Adipocyte (in vitro differentiated cells): ENCODE data around the gene MIB2.

Experiments
- DNase-seq: peaks from one replicate; pipeline ENCODE4 v3.0.0-alpha.2; 2015; ENCODE audit warnings: low read depth
- H3K27me3 ChIP-seq: replicated peaks from 2 replicates; pipeline ENCODE4 v1.7.0; 2013; ENCODE audit warnings: mild to moderate bottlenecking, low read length, moderate library complexity; ENCODE audit not compliant: control insufficient read depth, insufficient read depth
- H3K36me3 ChIP-seq: 2 replicates; pipeline ENCODE4 v1.7.0; 2013; ENCODE audit warnings: low read length, mild to moderate bottlenecking, moderate library complexity; ENCODE audit not compliant: control insufficient read depth, insufficient read depth, severe bottlenecking
- H3K4me1 ChIP-seq: 2 replicates; pipeline ENCODE4 v1.7.0; 2013; ENCODE audit warnings: mild to moderate bottlenecking, low read length, moderate library complexity; ENCODE audit not compliant: control insufficient read depth, insufficient read depth
- H3K4me3 ChIP-seq: 2 replicates; pipeline ENCODE4 v1.7.0; 2013; ENCODE audit warnings: mild to moderate bottlenecking, low read length, moderate library complexity
- H3K9ac ChIP-seq: 2 replicates; pipeline ENCODE4 v1.7.0; 2013; ENCODE audit warnings: mild to moderate bottlenecking, low read length, moderate library complexity
- H3K9me3 ChIP-seq: 2 replicates; pipeline ENCODE4 v1.7.0; 2013; ENCODE audit warnings: mild to moderate bottlenecking, low read length, moderate library complexity; ENCODE audit not compliant: control insufficient read depth

MIB2 gene

DNA sequence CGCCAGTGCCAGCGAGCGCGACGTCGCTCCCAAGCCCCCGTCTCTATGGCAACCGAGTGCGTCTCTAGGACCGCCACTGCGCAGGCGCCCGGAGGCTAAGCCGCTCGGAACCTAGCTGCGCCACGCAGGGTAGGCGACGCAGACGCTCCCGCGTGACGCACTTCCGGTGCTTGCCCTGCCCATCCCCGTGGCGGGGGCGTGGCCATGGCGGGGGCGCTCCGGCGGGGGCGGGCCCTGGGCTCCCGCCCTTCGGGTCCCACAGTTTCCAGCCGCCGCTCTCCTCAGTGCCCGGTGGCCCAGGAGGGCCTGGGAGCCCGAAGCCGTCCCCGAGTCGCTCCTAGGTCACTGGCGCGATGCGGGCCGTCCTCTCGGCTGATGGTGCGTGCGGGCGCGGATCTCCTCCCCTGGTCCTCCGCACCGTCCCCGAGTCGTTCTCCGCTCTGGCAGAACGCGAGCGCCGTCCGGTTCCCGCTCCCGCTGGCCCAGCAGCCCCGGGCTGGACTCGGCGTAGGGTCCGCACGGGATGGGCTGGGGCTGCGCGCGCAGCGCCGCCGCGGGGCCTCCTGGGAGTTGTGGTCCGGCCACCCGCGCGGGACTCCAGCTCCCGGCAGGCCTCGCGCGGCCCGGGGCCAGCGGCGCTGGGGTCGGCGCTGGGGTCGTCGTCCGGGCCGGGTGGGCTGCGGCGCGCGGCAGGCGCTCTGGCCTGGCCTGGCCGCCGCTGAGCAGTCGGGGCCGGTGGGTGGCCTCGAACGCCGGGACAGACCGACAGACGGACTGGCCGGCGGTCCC, at the start of gene MIB2:
TSS of gene MIB2 (plus strand) at position 245 of the 789 bp plus-strand sequence. CDS start 7,953 bp downstream, outside the sequence.
- H3K27me3 ChIP-seq: no peaks in the 10 kb centered on the region

DNA sequence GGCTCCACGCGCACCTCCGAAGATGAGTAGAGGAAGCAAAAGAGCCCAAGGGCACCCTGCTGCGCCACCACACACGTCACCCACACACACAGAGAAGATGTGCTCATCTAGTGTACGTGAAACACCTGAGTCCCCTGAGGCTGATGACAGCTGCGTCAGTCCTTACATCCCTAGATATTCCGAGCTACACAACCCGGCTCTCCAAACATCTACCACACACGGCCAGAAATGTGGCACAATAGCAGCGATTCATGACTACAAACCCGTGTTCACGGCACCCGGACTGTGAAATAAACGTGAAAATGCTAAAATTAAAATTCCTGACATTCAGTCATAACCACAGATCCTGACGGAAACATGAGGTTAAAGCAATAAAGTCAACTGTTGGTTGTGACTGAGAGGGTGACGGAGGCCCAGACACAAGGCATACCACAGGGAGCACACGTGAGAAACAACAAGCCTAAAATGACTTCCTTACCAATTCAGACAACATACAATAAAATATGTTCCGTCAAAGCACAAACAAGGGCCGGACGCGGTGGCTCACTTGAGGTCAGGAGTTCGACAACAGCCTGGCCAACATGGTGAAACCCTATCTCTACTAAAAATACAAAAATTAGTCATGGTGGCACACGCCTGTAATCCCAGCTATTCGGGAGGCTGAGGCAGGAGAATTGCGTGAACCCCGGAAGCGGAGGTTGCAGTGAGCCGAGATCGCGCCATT, 48.0 kb upstream of the MIB2 start:
- H3K4me1 ChIP-seq: peaks cover 54% of the 10 kb centered on the region
- H3K9ac ChIP-seq: no peak overlapping the region
- no peak overlapping the region for H3K4me3 ChIP-seq
- H3K27me3 ChIP-seq: no peaks in the 10 kb centered on the region
- H3K36me3 ChIP-seq: peaks cover 33% of the 10 kb centered on the region
- no peak for DNase-seq
- no peaks in the 10 kb centered on the region for H3K9me3 ChIP-seq

More for the DNA sequence above, at the start of gene MIB2:
- H3K4me1 ChIP-seq: peaks cover 37% of the 10 kb centered on the region
- peak; percentile 99 for DNase-seq
- peak within 1 kb of the TSS; percentile 91 for H3K4me3 ChIP-seq
- peaks cover 6% of the 10 kb centered on the region for H3K36me3 ChIP-seq
- peak within 1 kb of the TSS; percentile 99 for H3K9ac ChIP-seq
- H3K9me3 ChIP-seq: no peaks in the 10 kb centered on the region

DNA sequence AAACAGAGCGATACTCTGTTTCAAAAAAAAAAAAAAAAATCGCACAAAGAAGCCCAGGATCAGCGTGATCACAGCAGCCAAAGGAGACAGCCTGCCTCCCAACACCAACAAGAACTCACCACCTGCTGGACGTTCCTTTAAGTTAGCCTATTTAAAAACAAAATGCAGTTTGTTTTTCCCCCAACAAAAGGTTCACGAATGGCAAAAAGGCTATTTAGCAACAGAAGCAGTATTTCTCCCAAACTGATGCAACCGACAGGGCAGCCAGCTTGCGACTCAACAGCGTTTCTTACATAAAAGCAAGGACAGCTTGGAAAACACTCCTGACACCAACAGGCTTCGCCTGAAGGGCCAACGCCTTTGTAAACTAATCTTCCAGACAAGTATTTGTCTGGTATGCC, 47.4 kb upstream of the MIB2 start:
- DNase-seq: no peak
- Histone ChIP-seq H3K36me3 (peaks cover 28% of the 10 kb centered on the region), H3K9me3 (no peaks in the 10 kb centered on the region), H3K27me3 (no peaks in the 10 kb centered on the region), H3K4me3 (no peak overlapping the region), H3K4me1 (peaks cover 54% of the 10 kb centered on the region), H3K9ac (no peak overlapping the region)

DNA sequence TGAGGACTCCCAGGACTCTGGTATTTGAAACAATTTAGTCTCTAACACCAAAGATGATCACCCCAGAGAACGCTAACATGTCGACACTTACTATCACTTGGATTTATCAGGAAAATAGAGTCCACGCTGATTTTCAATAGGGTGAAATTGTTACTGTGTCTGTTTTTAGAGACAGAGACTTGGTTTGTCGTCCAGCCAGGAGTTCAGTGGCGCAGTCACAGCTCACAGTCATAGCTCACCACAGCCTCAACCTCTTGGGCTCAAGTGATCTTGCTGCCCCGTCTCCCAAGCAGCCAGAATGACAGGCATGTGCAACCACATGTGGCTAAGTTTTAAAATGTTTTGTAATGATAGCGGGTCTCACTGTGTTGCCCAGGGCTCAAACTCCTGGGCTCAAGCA, 46.0 kb upstream of the MIB2 start:
- no peak for DNase-seq
- peaks cover 14% of the 10 kb centered on the region for H3K36me3 ChIP-seq
- H3K9me3 ChIP-seq: no peaks in the 10 kb centered on the region
- no peak overlapping the region for H3K4me3 ChIP-seq
- H3K9ac ChIP-seq: no peak overlapping the region
- no peaks in the 10 kb centered on the region for H3K27me3 ChIP-seq
- H3K4me1 ChIP-seq: peaks cover 55% of the 10 kb centered on the region

DNA sequence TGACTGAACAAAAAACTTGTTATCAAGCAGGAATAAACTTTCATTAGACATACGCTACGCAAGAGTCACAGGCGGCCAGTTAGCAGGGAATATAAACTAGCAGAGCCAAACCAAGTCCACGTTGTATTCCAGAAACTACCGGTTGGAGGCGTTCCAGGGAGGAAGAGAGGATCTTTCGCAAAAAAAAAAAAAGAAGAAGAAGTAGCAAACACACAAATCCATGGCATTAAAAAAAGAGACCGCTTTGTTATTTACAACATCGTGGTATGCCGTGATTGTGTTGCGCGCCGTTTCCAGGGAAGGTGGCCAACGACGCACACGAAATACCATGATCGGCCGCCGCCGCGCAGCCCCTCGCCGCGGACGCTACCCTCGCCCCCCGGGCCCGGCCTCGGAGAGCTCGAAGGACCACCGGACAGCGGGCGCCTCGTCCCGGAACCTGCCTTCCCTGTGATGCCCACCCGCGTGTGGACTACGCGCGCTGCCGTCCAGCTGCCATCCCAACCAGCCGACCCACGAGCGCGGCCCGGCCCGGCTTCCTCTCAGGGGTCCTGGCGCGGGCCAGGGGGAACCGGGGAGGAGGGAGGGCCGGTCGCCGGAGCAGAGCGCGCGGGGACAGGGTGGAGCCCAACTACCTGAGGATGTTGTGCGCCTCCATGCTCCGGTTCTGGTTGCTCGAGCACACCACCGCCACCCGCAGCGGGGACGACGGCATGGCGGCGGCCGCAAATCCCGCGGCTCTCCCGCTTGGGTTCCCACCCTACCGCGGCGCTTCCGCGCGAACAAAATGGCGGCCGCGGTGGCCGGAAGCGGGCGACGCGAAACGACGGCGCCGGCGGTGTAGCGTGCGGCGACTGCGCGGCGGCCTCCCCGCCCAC, 41.2 kb upstream of the MIB2 start:
- peaks cover 26% of the 10 kb centered on the region for H3K4me1 ChIP-seq
- H3K27me3 ChIP-seq: peaks cover 6% of the 10 kb centered on the region
- peak overlapping the region; percentile 98 for H3K9ac ChIP-seq
- H3K9me3 ChIP-seq: no peaks in the 10 kb centered on the region
- peaks cover 9% of the 10 kb centered on the region for H3K36me3 ChIP-seq
- H3K4me3 ChIP-seq: peak overlapping the region; percentile 96
- DNase-seq: peak; percentile 89

DNA sequence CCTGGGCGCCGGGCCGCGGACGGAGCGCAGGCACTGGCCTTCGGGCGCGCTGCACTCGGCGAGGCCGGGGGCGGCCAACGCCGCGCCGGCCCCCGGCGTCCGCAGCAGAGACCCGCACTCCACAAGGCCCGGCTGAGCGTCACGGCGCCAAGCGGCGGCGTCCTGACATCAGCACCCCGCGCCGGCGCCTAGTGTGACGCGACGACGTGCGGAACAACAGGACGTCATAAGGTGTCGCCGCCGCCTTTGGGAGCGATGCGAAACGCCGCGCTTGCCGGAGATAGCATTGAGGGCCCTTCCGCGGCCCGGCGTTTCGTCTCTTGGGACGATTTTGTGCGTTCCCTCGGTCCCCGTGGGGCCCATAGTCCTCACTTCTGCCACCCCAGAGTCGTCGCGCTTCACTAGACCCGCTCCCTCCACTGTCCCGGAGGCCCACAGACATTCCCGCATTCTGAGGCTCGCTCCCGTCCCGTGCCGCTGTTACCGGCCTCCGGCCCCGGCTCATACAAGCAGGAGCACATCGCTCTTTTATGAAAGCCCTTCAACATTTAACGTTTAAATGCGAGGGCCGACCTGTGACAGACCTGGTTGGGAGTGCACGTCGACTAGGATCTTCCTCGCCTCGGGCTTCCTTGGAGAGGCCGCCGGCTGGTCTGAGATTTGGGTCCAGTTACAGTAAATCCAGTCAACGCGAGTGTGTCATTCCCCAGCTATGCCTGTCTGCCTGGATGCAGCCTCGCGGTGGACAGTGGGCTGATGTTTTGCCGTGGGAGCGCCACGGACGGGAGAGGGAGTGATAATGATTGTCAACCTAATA, 40.4 kb upstream of the MIB2 start, which contains the start of gene SSU72:
TSS of gene SSU72 (minus strand) at position 143 of the 817 bp plus-strand sequence. CDS start 306 bp downstream, outside the sequence.
- peaks cover 7% of the 10 kb centered on the region for H3K36me3 ChIP-seq
- peak within 1 kb of the TSS; percentile 98 for H3K9ac ChIP-seq
- H3K4me1 ChIP-seq: peaks cover 18% of the 10 kb centered on the region
- H3K4me3 ChIP-seq: peak within 1 kb of the TSS; percentile 96
- DNase-seq: peak; percentile 95
- H3K27me3 ChIP-seq: peaks cover 6% of the 10 kb centered on the region
- H3K9me3 ChIP-seq: no peaks in the 10 kb centered on the region

DNA sequence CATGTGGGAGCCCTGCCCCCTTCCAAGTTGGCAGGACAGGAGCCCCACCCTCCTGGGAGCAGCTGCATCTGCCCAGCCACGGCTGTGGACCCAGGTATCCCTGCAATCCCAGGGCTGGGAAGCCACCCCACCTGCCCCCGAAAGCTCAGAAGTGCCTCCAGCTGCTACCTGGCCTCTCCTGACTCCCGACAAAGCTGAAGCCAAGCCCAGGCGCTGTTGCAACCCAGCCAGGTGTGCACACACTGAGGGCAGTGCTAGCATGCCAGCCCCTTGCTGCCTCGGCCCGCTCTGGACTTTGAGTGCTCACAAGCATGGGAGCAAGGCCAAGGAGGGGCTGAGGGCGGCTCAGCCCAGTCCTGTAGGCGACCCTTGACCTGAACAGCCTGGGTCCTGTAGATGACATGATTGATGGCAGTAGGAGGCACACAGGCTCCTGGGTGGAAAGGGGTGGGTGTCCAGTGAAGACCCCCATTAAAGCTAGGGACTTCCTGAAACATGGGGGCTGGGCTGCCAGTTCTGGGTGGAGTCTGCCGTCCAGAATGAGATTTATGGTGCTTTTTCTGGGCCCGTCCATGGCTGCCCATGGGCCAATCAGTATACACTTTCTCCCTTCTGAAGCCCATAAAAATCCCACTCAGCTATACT, 37.8 kb upstream of the MIB2 start:
- peaks cover 21% of the 10 kb centered on the region for H3K27me3 ChIP-seq
- H3K4me3 ChIP-seq: no peak overlapping the region
- H3K9ac ChIP-seq: no peak overlapping the region
- H3K9me3 ChIP-seq: no peaks in the 10 kb centered on the region
- H3K36me3 ChIP-seq: no peaks in the 10 kb centered on the region
- no peak for DNase-seq
- peaks cover 14% of the 10 kb centered on the region for H3K4me1 ChIP-seq

DNA sequence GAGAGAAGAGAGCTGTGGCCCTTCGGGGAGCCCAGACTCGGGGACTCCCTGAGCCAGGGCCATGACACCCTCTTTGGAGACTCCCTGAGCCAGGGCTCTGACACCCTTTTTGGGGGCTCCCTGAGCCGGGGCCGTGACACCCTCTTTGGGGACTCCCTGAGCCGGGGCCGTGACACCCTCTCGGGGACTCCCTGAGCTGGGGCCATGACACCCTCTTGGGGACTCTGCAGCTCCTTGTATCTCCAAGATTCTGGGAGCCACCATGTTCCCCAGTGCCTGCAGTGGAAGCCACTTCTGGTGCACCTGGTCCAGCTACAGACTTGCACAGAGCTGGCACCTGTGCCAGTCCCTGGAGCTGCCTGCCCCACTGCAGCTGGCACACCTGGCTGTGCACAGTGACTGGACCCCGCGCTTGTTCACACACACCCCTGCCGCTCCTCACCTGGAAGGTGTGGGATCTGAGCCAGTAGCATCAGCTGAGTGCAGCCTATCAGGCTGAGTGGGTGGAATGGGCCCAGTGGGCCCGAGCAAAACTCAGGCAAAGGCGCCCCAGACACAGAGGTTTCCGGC, 36.8 kb upstream of the MIB2 start:
- Histone ChIP-seq H3K9me3 (no peaks in the 10 kb centered on the region), H3K4me1 (peaks cover 12% of the 10 kb centered on the region), H3K36me3 (no peaks in the 10 kb centered on the region), H3K27me3 (peaks cover 30% of the 10 kb centered on the region), H3K9ac (no peak overlapping the region), H3K4me3 (no peak overlapping the region)
- DNase-seq: no peak

DNA sequence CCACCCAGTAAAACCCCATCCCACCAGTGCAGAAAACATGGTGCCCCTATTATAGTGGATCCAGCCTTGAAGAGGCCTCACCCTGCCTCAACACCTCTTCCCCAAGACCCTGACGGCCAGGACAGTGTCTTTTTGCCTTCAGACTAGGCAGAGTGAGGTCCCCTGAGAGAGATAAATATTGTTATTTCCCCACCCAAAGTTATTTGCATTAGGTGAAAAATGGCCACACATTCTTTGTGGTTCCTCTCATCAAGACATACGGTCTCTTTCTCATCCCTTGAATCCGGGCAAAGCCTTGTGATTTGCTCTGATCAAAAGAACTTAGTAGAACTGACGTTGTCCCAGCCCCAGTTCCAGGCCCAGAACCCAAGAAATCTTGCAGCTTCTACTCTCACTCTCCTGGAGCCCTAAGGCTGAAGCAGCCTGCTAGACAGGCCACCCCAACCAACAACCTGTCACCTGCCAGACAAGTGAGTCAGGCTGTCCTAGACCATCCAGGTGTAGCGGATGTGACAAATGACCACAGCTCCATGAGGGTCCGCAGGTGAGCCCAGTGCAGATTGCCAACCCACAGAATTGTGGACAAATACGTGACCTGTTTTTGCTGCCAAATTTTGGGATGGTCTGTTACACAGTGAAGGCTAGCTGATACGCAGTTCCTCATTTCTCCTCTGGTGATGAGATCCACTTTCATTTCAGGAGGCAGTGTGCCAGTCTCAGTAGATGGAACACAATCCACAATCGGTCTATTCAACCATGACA, 32.5 kb upstream of the MIB2 start:
- no peak overlapping the region for H3K4me3 ChIP-seq
- H3K9me3 ChIP-seq: no peaks in the 10 kb centered on the region
- no peaks in the 10 kb centered on the region for H3K4me1 ChIP-seq
- no peak overlapping the region for H3K9ac ChIP-seq
- no peaks in the 10 kb centered on the region for H3K36me3 ChIP-seq
- DNase-seq: no peak
- peaks cover 36% of the 10 kb centered on the region for H3K27me3 ChIP-seq
